ENCODE results near the gene SREK1. TPM values are rescaled to one million over a fixed set of nuclear protein-coding genes. Genes with fewer than 3 reads are reported as not detected.
A peak's percentile ranks its signal among the peaks of the same experiment; 100 is the strongest.

The SREK1 gene
- total RNA-seq, 1 donor from 2014 or later: 60.7 TPM

DNA sequence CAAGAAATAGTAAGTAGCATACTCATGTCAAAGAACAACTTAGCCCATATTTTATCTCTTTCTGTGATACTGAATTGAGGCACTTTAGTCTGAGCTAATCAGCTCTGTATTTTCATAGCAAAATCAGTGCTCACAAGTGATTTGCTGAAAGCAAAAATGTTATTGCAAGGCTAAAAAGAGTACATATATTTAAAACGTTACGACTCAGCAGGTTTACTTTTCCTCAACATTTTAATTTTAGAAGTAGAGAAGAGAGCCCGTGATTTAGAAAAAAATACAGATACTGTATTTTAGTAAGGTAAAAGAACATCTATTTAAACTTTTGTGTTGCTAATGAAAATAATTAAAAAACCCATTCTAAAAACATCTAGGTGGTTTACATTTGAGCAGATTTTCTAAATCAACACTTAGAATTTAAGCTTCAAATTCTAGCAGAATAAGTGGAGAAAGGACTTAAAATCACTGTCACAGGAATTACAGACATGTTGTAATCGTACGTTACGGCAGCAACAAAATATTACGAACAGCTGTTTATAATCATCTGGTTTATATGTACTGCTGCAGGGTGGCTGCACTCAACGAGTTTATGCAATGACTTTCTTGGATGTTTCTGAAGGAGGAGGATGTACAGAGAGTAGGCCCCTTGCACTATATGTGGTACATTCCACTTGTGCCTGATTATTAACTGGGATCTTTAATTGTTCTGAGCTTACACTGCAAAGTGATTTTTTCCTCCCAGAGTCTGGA is 20.1 kb downstream of the SREK1 start:
- intact Hi-C loops (cut with DNase I): no loop called here
- no peak overlapping the region for H3K4me3 ChIP-seq
- DNase-seq (no peak), ATAC-seq (no peak)
- no peak overlapping the region for H3K27ac ChIP-seq
- H3K9me3 ChIP-seq: no peaks in the 10 kb centered on the region
- H3K27me3 ChIP-seq (ENCODE audit: low read depth): no peaks in the 10 kb centered on the region
- TF ChIP-seq, protein P1, sequence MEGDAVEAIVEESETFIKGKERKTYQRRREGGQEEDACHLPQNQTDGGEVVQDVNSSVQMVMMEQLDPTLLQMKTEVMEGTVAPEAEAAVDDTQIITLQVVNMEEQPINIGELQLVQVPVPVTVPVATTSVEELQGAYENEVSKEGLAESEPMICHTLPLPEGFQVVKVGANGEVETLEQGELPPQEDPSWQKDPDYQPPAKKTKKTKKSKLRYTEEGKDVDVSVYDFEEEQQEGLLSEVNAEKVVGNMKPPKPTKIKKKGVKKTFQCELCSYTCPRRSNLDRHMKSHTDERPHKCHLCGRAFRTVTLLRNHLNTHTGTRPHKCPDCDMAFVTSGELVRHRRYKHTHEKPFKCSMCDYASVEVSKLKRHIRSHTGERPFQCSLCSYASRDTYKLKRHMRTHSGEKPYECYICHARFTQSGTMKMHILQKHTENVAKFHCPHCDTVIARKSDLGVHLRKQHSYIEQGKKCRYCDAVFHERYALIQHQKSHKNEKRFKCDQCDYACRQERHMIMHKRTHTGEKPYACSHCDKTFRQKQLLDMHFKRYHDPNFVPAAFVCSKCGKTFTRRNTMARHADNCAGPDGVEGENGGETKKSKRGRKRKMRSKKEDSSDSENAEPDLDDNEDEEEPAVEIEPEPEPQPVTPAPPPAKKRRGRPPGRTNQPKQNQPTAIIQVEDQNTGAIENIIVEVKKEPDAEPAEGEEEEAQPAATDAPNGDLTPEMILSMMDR (IDR thresholded peaks at IDR 0.05): no peak
- H3K4me1 ChIP-seq: no peaks in the 10 kb centered on the region
- peaks cover 96% of the 10 kb centered on the region for H3K36me3 ChIP-seq

DNA sequence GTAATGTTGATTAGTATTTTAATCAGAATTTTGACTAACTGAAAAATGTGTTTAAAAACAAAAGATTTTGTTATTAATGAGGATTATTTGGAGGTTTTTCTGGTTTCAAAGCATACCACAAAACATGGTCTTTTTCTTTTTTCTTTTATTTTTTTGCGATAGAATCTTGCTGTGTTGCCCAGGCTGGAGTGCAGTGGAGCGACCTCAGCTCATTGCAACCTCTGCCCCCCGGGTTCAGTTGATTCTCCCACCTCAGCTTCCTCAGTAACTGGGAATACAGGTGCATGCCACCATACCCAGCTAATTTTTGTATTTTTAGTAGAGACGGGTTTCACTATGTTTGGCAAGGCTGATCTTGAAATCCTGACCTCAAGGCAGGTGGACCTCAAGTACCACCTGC is 24.1 kb downstream of the SREK1 start:
- Histone ChIP-seq H3K27ac (no peak overlapping the region), H3K4me3 (no peak overlapping the region), H3K4me1 (no peaks in the 10 kb centered on the region), H3K36me3 (peaks cover 92% of the 10 kb centered on the region), H3K27me3 (ENCODE audit: low read depth) (no peaks in the 10 kb centered on the region), H3K9me3 (no peaks in the 10 kb centered on the region)
- TF ChIP-seq, protein P1 (IDR thresholded peaks at IDR 0.05): no peak
- no peak for DNase-seq
- ATAC-seq: no peak
- intact Hi-C loops (cut with DNase I): no loop called here

DNA sequence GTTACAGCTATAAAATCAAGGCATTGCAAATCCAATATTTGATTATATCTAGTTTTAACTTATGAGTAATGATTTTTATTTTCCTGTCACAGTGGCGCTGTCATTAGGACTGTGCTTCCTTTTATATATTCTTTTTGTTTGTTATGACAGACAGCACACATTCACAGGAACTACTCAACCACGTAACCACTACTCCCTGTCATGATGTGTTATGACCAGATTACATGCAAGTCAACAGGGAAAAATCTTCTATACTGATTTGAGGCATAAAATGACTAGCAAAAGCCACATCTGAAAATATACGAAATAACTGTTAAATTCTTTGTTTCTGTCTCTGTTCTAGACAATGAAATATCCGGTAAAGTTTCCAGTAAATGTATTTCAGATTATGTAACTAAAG is 25.4 kb downstream of the SREK1 start:
- no peaks in the 10 kb centered on the region for H3K9me3 ChIP-seq
- no peaks in the 10 kb centered on the region for H3K27me3 ChIP-seq (ENCODE audit: low read depth)
- intact Hi-C loops (cut with DNase I): no loop called here
- peaks cover 90% of the 10 kb centered on the region for H3K36me3 ChIP-seq
- no peak for ATAC-seq
- no peaks in the 10 kb centered on the region for H3K4me1 ChIP-seq
- no peak overlapping the region for H3K4me3 ChIP-seq
- no peak overlapping the region for H3K27ac ChIP-seq
- TF ChIP-seq, protein P1 (IDR thresholded peaks at IDR 0.05): no peak
- no peak for DNase-seq

DNA sequence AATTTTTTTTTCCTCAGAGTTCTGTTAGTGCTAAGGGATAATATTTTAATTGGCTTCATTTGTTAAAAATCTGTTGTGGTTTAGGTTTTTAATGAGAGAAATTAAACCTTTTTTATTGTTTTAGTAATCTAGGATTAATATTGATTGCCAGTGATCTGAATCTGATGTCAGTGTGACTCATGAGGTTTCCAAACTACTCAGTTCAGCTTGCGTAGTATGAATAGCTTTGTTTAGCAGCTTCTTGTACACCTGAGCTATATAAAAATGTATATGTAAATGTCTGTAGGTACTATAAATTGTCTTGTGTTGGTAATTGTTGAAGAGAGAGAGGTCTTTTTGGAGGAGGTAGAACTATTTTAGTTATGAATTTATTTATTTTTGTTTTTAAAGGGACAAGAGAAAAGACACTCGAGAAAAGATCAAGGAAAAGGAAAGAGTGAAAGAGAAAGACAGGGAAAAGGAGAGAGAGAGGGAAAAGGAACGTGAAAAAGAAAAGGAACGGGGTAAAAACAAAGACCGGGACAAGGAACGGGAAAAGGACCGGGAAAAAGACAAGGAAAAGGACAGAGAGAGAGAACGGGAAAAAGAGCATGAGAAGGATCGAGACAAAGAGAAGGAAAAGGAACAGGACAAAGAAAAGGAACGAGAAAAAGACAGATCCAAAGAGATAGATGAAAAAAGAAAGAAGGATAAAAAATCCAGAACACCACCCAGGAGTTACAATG is 26.3 kb downstream of the SREK1 start:
- TF ChIP-seq, protein P1 (IDR thresholded peaks at IDR 0.05): no peak
- intact Hi-C loops (cut with DNase I): no loop called here
- no peak overlapping the region for H3K27ac ChIP-seq
- no peaks in the 10 kb centered on the region for H3K27me3 ChIP-seq (ENCODE audit: low read depth)
- H3K4me1 ChIP-seq: no peaks in the 10 kb centered on the region
- H3K4me3 ChIP-seq: no peak overlapping the region
- no peak for ATAC-seq
- peaks cover 90% of the 10 kb centered on the region for H3K36me3 ChIP-seq
- no peak for DNase-seq
- H3K9me3 ChIP-seq: no peaks in the 10 kb centered on the region

DNA sequence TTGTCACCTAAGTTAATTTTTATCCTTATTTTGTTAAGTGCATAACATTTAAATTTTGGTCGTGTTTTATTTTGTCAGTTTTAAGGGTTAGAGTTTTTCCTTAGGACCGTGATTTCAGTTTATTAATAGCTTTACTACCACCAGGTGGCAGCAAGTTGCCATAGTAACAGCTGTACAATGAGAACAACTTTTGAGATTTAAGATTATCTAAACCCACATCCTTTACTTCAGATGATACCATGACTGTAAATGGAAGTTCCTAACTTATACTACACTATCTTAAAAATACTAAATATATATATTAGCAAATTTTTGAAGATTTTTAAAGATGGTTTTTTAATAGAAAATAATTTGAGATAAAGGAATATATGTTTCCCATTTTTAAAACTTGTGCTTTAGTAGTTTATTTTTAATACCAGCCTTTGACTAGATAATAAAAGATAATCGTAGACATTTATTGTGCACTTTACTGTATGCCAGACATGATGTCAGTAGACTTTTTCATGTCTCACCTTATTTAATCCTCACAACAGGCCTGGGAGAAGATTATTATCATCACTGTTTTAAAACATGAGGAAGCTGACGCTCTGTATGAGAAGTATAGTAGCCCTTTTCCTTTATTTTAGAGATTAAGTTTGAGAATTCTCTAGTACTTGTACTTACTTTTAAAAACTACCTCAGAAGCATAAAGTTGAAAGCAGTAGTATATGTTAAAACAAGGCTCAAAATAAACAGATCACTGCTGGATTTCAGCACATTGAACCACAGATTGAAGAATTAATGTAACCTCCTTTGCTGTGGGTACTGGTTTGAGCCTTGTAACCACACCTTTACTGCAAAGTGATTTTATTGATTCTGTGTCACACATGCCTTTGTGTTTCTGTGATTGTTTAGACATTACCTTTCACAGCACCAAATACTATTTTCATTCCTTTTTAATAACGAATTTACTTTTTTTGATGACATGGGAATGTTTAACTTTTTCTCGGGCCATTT is 27.5 kb downstream of the SREK1 start:
- TF ChIP-seq, protein P1 (IDR thresholded peaks at IDR 0.05): peak; percentile 39
- intact Hi-C loops (cut with DNase I): no loop called here
- ATAC-seq: peak; percentile 49 to 68
- no peaks in the 10 kb centered on the region for H3K27me3 ChIP-seq (ENCODE audit: low read depth)
- no peak overlapping the region for H3K4me3 ChIP-seq
- no peak overlapping the region for H3K27ac ChIP-seq
- H3K9me3 ChIP-seq: no peaks in the 10 kb centered on the region
- H3K36me3 ChIP-seq: peaks cover 90% of the 10 kb centered on the region
- H3K4me1 ChIP-seq: no peaks in the 10 kb centered on the region
- DNase-seq: no peak
